ENCODE measurements around the gene HIGD1A. TPM values are rescaled to one million over a fixed set of nuclear protein-coding genes. Genes with fewer than 3 reads are reported as not detected.

HIGD1A gene
- total and polyA plus RNA-seq, 9 of the 15 experiments (the other 6 are each of a cell fraction or from before 2014, with no cell fraction given), result 165 to 1,185 (median 333) TPM

DNA sequence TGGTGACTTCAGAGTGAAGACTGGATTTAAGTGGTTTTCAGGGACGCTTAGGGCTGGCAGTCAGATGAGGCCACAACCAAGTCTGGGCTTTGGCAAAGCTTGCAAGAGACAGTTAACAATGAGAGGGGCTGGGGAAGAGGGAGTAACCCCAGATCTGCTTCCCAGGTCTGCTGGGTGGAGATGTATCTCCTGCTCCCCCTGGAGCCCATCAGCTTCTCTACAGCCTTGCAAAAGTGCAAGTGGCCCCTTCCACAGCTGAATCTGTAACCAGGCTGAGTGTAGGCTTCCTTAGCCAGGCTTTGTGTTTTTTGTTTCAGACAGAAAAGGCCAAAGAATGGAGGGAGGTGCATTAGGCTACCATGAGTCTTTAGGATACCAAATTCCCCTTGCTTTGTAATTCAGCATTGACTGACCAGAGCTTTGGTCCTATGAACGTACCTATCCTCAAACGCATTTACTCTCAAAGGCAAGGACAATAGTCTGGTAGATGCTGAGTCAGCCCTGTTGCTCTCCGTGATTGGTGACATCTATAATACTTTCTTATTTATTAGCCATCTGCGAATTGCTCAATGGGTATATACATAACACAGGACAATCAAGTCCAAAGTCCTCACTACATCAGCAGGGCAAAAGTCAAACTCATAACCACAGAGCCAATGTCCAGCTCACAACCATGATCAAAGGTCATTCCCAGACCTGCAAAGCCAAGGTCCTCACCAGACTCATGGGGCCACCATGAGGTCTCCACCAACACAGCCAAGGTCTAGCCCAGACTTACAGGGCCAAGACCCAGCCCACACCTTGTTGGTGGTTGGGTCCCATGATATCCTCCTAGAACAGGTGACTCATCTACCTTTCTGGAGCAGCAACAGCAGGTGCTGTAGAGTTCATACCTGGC, 48.4 kb downstream of the HIGD1A start (continued):
- TF ChIP-seq, protein P1, sequence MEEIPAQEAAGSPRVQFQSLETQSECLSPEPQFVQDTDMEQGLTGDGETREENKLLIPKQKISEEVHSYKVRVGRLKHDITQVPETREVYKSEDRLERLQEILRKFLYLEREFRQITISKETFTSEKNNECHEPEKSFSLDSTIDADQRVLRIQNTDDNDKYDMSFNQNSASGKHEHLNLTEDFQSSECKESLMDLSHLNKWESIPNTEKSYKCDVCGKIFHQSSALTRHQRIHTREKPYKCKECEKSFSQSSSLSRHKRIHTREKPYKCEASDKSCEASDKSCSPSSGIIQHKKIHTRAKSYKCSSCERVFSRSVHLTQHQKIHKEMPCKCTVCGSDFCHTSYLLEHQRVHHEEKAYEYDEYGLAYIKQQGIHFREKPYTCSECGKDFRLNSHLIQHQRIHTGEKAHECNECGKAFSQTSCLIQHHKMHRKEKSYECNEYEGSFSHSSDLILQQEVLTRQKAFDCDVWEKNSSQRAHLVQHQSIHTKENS (CRISPR knock-in tag; IDR thresholded peaks at IDR 0.05), result no peak
- TF ChIP-seq THRAP3 (IDR thresholded peaks at IDR 0.05; ENCODE audit: borderline replicate concordance) (no peak), SRSF3 (IDR thresholded peaks at IDR 0.05; ENCODE audit: insufficient read depth, low read length) (no peak), MAFK (IDR thresholded peaks at IDR 0.05; ENCODE audit: low read length) (0 out of 2 replicates have a peak, but pooled peaks have one; percentile 32), ZNF174 (CRISPR knock-in tag; IDR thresholded peaks at IDR 0.05) (no peak), ZNF75A (CRISPR knock-in tag; IDR thresholded peaks at IDR 0.05) (no peak), DNMT1 (IDR thresholded peaks at IDR 0.05) (no peak), IRF2 (CRISPR knock-in tag; IDR thresholded peaks at IDR 0.05) (no peak), YBX1 (IDR thresholded peaks at IDR 0.05) (no peak), KLF10 (CRISPR knock-in tag; IDR thresholded peaks at IDR 0.05) (no peak), SNRNP70 (optimal IDR thresholded peaks at IDR 0.05; ENCODE audit: low read depth, low read length) (no peak), ATF7 (IDR thresholded peaks at IDR 0.05) (no peak), HEY1 (CRISPR knock-in tag; IDR thresholded peaks at IDR 0.05; ENCODE audit: borderline replicate concordance) (no peak), RCOR1 (IDR thresholded peaks at IDR 0.05; ENCODE audit: borderline replicate concordance in 1 of 2, low read depth in 2 of 2, low read length in 2 of 2) (no peak), JUNB (CRISPR knock-in tag; conservative IDR thresholded peaks at IDR 0.05) (no peak)
